HG03095 (cell line): ENCODE results near the gene KSR1.

Experiments used
- ATAC-seq: cut with Tn5 transposase; IDR thresholded peaks from one replicate; pipeline ENCODE4 v1.9.1; 2021; ENCODE audit warnings: moderate library complexity; ENCODE audit not compliant: unreplicated experiment

The KSR1 gene

DNA sequence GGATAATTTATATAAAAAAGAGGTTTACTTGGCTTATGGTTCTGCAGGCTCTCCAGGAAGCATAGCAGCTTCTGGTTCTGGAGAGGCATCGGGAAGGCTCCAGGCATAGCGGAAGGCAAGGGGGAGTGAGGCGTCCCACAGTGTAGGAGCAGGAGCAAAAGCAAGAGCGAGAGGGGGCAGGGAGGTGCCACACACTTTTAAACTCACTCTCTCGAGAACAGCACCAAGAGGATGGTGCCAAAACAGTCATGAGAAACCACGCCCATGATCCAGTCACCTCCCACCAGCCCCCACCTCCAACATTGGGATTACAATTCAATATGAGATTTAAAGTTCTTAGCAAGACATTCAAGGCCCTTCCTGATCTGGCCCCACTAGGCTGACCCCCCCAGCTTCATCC is 124.8 kb downstream of the KSR1 start:
- ATAC-seq: no peak

DNA sequence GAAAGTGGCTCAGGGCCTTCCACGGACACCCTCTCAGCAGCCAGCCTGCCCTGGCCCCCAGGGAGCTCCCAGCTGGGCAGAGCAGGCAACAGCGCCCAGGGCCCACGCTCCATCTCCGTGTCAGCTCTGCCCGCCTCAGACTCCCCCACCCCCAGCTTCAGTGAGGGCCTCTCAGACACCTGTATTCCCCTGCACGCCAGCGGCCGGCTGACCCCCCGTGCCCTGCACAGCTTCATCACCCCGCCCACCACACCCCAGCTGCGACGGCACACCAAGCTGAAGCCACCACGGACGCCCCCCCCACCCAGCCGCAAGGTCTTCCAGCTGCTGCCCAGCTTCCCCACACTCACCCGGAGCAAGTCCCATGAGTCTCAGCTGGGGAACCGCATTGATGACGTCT is 126.4 kb downstream of the KSR1 start:
- ATAC-seq: no peak

DNA sequence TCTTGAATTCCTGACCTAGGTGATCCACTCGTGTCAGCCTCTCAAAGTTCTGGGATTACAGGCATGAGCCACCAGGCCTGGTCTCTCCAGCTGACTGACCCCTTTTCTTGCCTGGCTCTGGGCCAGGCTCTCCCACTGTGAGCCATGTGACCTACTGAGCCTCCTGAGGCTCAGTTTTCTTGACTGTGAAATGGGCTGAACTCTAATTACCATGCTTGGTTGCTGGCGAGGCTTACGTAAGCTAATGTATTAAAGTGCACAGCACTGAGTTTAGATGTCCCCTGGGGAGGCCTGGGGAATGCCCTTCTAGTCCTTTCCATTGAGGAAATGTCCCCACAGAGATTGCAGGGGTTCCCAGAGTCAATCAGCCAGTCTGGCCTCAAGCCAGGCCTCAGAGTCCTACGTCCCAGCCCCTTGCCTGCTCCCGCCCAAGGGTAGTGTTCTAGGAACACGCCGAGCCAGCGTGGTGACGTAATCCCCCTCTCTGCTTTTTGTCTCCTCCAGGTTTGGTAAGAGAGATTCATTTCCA is 129.0 kb downstream of the KSR1 start:
- ATAC-seq: no peak

DNA sequence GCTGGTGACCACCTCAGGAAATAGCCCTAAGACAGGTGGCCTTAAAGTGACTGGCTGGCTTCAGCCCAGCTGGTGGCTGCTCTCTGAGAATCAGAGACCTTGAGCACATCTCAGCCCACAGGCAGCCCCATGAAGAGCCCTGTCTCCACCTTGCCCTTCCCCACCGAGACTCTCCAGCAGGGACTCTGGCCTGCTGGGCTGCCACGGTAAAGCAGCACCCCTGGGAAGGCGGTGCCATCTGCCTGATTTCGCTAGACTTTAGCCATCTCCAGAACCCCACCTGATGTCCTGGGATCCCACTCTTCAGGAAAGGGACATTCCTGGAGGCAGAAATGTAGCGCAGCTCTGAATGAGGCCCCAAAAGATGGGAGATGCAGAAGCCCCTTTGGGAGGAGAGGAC is 129.5 kb downstream of the KSR1 start:
- no peak for ATAC-seq

- ATAC-seq: no peak
These were observed 130.0 kb downstream of the KSR1 start for GRCh38 chr17:27586203-27586721.

DNA sequence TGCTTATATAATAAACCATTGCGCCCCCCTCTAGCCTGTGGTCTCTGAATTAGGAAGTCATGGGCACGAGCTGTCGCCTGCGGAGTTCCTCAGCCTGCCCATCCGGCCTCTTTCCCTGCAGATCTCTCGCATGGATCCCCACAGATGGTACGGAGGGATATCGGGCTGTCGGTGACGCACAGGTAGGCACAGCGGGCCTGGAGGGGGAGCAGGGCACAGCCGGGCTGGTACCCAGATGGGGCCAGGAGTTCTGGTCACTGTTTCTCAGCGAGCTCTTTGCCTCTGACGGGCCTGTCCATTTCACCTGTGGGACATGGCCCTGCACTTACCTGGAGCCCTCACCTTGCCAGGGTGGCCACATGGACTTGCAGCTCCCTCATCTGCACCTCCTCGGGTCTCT is 132.1 kb downstream of the KSR1 start:
- ATAC-seq: no peak

GRCh38 chr17:27590864-27591263 is 134.6 kb downstream of the KSR1 start:
- no peak for ATAC-seq

GRCh38 chr17:27591986-27592385 is 135.7 kb downstream of the KSR1 start:
- ATAC-seq: no peak

DNA sequence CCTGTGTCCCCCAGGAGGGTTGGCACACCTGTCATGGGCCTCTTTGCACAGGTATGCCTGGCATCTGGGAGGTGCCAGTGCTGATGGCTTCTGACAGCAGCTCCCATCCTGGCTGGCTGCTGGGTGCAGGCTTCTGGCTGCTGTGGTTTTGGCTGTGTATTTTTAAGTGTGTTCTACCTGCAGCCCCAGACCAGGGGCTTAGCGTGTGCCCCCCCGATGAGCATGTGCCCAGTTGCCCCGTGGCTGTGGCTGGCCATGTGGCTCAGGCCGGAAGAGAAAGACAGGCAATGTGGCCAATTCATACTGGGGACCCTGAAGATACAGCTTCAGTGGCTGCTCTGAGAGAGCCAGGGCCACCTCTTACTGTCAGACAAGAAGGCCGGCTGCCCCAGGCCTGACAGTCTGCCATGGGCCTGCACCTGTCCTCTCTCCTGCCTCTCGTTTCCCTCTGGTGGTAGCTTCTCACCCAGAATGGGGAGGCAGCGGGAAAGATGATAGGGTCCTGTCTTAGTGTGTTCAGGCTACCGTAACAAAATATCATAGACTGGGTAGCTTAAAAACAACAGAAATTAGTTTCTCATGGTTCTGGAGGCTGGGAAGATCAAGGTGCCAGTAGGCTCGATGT is 137.1 kb downstream of the KSR1 start:
- no peak for ATAC-seq

- ATAC-seq: no peak
These were observed 137.6 kb downstream of the KSR1 start for GRCh38 chr17:27593857-27594255.

DNA sequence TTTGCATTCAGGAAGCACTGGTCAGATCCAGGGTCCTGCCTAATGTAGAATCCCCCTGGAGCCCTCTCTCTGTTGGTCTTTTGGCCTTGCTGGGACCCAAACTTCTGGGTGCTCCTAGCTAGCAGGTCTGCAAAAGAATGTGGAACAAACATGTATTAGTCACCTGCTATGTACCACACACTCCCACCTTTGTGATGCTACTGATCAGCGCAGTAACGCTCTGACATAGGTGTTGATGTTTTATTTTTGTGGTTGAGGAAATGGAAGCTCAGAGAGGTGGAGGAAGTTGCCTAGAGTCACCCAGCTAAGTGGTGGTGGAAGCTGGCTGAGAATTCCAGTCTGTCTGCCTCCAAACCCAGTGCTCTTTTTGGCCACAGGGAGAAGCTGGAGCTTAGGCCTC is 139.0 kb downstream of the KSR1 start:
- ATAC-seq: no peak

GRCh38 chr17:27596096-27596495 is 139.8 kb downstream of the KSR1 start:
- ATAC-seq: no peak

DNA sequence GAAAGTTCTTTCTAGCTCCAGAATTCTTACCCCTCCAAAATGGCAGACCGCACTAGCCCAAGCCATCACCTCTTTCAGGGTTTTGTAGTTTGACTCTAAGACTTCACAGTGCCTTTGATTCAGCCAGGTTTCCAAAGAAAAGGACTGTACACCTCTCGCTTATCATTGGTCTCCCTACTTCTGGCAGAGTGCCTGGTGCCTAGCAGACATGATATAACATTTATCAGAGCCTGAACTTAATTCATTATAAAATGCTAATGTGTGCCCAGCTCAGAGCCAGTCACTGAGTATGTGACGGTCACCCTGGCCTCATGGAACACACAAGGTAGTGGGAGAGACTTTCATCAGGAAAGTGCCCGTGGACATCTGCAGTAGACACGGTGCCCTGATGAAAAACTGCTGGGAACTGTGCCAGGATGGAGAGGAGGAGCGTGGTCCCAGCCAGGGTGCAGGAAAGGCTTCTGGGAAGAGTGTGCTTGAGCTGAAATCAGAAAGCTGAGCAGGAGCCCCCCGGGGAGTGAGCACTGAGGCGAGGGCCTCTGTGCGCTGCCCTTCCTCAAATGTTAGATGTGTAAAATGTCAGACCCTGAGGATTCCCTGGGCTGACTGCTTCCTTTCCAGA is 140.4 kb downstream of the KSR1 start:
- ATAC-seq: no peak

GRCh38 chr17:27597188-27597580 is 140.9 kb downstream of the KSR1 start:
- no peak for ATAC-seq

DNA sequence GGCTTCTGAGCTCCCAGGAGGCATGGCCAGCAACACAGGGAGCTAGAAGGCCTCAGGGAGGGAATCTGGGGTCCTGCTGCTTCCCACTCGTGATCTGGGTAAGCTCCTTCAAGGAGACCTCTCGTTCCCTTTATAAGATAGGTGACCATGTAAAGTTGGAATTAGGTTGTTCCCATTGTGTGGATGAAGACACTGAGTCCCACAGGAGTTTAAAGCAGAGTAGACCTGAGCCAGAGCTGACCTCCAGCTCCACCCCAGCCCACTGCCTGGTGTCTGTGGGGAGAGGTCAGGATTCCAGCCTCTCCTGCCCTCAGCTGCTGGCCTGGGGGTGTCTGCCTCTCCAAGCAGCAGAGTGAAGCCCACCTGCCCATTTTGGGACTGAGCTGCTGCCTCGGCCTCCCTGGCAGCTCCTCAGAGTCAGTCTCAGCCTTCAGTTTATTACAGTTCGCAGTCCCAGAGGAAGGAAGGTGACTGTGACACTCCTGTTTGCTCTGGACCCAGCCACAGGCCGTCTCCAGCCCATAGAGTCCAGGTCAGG is 141.6 kb downstream of the KSR1 start:
- no peak for ATAC-seq

DNA sequence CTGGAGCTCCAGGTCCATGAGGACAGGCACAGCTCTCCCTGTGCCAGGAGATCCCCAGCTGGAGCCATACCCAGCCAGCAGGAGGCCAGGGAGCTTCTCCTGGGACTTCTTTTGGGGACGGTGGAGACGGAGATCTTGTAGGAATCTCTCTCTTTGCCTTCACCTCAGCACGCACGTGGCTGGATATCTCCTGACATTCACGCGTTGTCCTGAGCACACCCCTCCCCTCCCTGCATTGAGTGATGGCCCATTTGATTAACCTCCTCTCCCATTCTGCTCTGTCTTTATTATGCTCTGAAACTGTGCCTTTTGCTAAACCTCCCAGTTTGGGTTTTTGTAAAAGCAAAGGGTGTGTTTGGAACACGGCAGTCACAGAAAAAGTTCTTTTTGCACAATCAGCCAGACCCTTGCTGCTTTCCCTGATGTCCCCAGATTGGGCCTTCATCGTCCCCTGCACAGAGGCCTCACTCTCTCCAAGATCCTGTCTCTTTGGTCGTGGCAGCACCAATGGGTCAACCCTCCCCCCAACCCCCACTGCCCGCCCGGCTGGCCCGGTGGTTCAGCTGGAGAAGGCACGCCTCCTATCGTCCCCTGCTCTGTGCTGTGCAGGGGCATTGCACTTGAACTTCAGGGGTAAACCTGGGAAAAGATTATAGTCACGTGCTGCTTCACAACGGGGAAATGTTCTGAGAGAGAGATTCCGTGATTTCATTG is 142.2 kb downstream of the KSR1 start:
- ATAC-seq: no peak

- no peak for ATAC-seq
These were observed 144.2 kb downstream of the KSR1 start for GRCh38 chr17:27600471-27600870.

- ATAC-seq: no peak
These were observed 145.1 kb downstream of the KSR1 start for GRCh38 chr17:27601069-27601974.

DNA sequence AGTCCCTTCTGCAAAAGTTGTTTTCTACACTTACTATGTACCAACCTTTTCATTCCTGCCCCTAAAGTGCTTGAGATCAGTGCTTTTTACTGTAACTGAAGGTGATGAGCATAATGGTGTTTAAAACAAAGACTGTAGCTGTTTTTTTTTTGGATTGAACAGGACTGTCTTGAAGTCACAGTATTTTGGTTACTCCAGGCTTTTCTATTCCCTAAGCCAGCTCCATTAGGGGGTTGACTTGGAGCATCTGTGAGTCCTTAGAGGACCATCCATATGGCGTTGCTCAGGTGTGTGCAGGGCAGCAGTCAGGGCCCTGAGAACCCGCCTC is 145.7 kb downstream of the KSR1 start:
- ATAC-seq: no peak

- ATAC-seq: no peak
These were observed 146.6 kb downstream of the KSR1 start for GRCh38 chr17:27602721-27603420.
